Endothelial cell (in vitro differentiated cells): ENCODE data around the gene SP110. TPM values are rescaled to one million over a fixed set of nuclear protein-coding genes. Genes with fewer than 3 reads are reported as not detected.
"Not testable (repeated sequence)": the region's sequence is repeated elsewhere in the genome, so short reads cannot be mapped to it uniquely, and the experiment has no call there.

ENCODE experiments used
- DNase-seq: peaks from one replicate; pipeline ENCODE4 v3.0.0; 2021; ENCODE audit warnings: low spot score
- H3K27ac Mint-ChIP-seq: one replicate; pipeline ENCODE4 v1.8.0; 2021; ENCODE audit warnings: mixed read lengths, inconsistent platforms; ENCODE audit not compliant: unreplicated experiment
- H3K27me3 Mint-ChIP-seq: one replicate; pipeline ENCODE4 v1.8.0; 2021; ENCODE audit warnings: mild to moderate bottlenecking, moderate library complexity, mixed read lengths, inconsistent platforms; ENCODE audit not compliant: unreplicated experiment
- H3K36me3 Mint-ChIP-seq: one replicate; pipeline ENCODE4 v1.8.0; 2021; ENCODE audit warnings: mild to moderate bottlenecking, low read depth, mixed read lengths, inconsistent platforms; ENCODE audit not compliant: unreplicated experiment
- H3K4me1 Mint-ChIP-seq: one replicate; pipeline ENCODE4 v1.8.0; 2021; ENCODE audit warnings: mild to moderate bottlenecking, mixed read lengths, inconsistent platforms; ENCODE audit not compliant: unreplicated experiment
- H3K4me3 Mint-ChIP-seq: one replicate; pipeline ENCODE4 v1.8.0; 2021; ENCODE audit warnings: mild to moderate bottlenecking, mixed read lengths, inconsistent platforms; ENCODE audit not compliant: unreplicated experiment
- H3K9me3 Mint-ChIP-seq: one replicate; pipeline ENCODE4 v1.8.0; 2021; ENCODE audit warnings: mixed read lengths, inconsistent platforms; ENCODE audit not compliant: unreplicated experiment
- CTCF ChIP-seq: fragments of 200-600 bp; sonication (generic); IDR thresholded peaks from one replicate; pipeline ENCODE4 v1.5.0; 2021; ENCODE audit warnings: antibody characterized with exemption; ENCODE audit not compliant: unreplicated experiment
- total RNA-seq: library from RNA; stranded (reverse); fragmentation: NEBNext Ultra II Directional; extraction: Animal tissue kit (Norgen Biotek cat#: 25700); gene quantifications from one replicate; pipeline ENCODE4 v1.2.1, GENCODE V29; 2021; ENCODE audit not compliant: unreplicated experiment

SP110 gene
- total RNA-seq, 1 donor from 2014 or later, result 5.3 TPM

GRCh38 chr2:230224458-230224857 is 4.7 kb upstream of the SP110 start:
- Mint-ChIP-seq H3K4me1 (peaks cover 15% of the 10 kb centered on the region), H3K27me3 (no peaks in the 10 kb centered on the region), H3K27ac (no peak overlapping the region), H3K9me3 (no peaks in the 10 kb centered on the region), H3K4me3 (no peak overlapping the region), H3K36me3 (no peaks in the 10 kb centered on the region)
- no peak for TF ChIP-seq CTCF
- no peak for DNase-seq

DNA sequence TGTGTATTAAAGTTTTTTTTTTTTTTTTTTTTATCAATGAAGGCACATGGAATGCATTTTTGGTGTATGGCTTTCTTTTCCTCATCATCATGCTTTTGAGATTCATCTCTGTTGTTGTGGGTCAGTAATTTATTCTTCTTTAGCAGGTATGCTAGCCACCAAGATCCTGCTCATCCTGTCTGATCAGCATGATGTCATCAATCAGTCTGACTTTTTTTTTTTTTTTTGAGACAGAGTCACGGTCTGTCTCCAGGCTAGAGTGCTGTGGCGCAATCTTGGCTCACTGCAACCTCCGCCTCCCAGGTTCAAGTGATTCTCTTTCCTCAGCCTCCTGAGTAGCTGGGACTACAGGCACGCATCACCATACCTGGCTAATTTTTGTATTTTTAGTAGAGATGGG is 3.0 kb upstream of the SP110 start:
- peaks cover 25% of the 10 kb centered on the region for H3K4me1 Mint-ChIP-seq
- not testable (repeated sequence) for H3K4me3 Mint-ChIP-seq, H3K9me3 Mint-ChIP-seq, H3K27ac Mint-ChIP-seq, H3K27me3 Mint-ChIP-seq, DNase-seq, H3K36me3 Mint-ChIP-seq

DNA sequence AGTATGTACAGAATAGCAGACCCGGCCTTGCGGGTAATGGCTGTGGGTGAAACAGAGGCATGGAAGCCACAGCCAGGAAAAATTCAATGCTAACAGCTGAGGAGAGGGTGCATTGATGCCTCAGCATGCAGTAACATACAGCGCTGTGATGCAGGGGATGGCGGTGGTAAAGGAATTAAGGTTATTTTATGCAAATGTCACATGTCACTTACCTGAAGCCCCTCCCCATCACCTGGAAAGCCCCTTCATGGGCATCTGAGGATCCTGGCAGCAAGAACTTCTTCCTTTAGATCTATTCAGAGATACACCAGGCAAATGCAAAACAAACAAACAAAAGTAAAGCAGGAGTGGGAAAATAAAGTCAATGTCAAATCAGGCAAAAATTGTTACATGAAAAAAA is 1.7 kb upstream of the SP110 start:
- Mint-ChIP-seq H3K4me3 (no peak overlapping the region), H3K27me3 (no peaks in the 10 kb centered on the region), H3K27ac (no peak overlapping the region), H3K9me3 (no peaks in the 10 kb centered on the region), H3K4me1 (peaks cover 20% of the 10 kb centered on the region), H3K36me3 (no peaks in the 10 kb centered on the region)
- no peak for DNase-seq
- TF ChIP-seq CTCF, result no peak

DNA sequence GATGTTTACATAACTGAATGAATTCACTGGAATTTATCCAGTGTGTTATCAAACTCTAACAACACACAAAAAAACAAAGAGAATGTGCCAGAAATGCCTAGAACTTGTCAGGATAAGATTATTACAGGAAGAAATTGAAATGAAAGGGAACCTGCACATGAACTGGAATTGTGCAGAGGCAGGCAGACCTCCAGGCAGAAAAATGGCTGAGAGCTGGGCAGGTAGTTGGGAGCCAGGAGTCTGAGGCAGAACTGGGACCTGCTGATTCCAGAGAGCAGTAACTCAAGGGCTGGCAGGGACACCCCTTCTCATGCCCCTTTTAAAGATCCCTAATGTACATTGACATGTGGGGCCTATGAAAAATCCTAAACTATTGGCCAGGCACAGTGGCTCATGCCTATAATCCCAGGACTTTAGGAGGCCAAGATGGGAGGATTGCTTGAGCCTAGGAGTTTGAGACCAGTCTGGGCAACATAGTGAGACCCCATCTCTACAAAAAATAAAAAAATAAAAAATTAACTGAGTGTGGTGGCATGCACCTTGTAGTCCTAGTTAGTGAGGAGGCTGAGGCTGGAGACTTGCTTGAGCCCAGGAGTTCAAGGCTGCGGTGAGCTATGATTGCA is 674 bp upstream of the SP110 start:
- Mint-ChIP-seq H3K36me3 (no peaks in the 10 kb centered on the region), H3K4me3 (peak overlapping the region; percentile 90), H3K27ac (no peak overlapping the region), H3K4me1 (peaks cover 20% of the 10 kb centered on the region), H3K27me3 (no peaks in the 10 kb centered on the region), H3K9me3 (no peaks in the 10 kb centered on the region)
- no peak for TF ChIP-seq CTCF
- DNase-seq, result no peak

DNA sequence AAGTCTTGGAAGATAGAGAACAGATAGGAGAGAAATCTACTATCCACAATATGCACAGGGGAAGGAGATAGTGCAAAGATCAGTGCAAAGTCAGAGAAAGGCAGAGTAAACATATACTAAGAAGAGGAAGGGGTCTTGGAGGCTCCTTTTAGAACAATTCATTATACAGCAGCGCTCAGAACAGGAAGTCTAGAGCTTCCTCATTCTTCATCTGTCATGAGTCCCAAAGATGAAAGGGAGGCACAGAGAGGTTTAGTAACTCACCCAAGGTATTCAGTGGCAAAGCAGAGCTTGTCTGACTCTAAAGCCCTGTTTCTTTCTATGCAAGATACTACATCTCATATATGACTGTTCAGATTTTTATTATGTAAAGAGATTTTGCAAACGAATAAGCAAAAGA is 1.4 kb downstream of the SP110 start:
- H3K4me1 Mint-ChIP-seq, result peaks cover 20% of the 10 kb centered on the region
- peak overlapping the region; percentile 11 for H3K27ac Mint-ChIP-seq
- TF ChIP-seq CTCF, result no peak
- H3K36me3 Mint-ChIP-seq, result no peaks in the 10 kb centered on the region
- H3K9me3 Mint-ChIP-seq, result no peaks in the 10 kb centered on the region
- no peak overlapping the region for H3K4me3 Mint-ChIP-seq
- peaks cover 3% of the 10 kb centered on the region for H3K27me3 Mint-ChIP-seq
- DNase-seq, result no peak
